Measurements from ENCODE around the gene HOXA5. TPM values are rescaled to one million over a fixed set of nuclear protein-coding genes. Genes with fewer than 3 reads are reported as not detected.

HOXA5 gene
- total RNA-seq, 1 donor = 10.8 TPM

DNA sequence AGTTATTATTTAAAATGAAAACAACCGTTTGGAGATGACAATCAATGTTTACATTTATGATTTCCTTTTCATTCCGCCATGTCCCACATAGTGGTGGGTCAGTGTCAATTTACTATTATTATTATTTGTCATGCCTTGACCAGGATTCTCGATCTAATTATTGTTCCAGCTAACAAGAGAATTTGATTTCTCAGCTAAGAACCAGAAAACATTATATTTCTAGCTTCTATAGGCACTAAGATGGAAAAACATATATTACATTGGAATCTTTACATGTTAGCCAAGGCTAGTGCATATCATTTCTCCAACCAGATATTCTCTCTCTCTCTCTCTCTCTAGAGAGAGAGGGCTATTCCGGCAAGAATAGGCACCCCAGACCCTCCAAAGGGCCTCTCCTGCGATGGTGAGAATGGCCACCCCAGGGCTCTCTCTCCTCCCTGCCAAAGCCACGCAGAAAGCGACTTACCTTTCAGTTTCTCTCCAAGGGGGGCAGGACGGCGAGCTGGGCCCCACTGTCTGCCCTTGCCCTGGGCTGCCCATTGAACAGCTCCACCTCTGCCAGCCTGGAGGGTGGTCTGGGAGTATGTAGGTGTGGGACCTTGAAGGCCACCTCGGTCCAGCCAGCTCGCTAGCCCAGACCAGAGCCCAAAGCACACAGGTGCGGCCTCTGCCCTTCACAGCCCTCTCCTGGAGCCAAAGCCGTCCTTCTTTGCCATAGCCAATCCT is 6.5 kb upstream of the HOXA5 start:
- H3K4me3 ChIP-seq (ENCODE audit: low read depth, low read length) = peak overlapping the region; percentile 77
- TF ChIP-seq, protein P1, sequence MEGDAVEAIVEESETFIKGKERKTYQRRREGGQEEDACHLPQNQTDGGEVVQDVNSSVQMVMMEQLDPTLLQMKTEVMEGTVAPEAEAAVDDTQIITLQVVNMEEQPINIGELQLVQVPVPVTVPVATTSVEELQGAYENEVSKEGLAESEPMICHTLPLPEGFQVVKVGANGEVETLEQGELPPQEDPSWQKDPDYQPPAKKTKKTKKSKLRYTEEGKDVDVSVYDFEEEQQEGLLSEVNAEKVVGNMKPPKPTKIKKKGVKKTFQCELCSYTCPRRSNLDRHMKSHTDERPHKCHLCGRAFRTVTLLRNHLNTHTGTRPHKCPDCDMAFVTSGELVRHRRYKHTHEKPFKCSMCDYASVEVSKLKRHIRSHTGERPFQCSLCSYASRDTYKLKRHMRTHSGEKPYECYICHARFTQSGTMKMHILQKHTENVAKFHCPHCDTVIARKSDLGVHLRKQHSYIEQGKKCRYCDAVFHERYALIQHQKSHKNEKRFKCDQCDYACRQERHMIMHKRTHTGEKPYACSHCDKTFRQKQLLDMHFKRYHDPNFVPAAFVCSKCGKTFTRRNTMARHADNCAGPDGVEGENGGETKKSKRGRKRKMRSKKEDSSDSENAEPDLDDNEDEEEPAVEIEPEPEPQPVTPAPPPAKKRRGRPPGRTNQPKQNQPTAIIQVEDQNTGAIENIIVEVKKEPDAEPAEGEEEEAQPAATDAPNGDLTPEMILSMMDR (IDR thresholded peaks at IDR 0.05; ENCODE audit: insufficient read depth, low read depth, low read length) = no peak
- no peak for DNase-seq (ENCODE audit: low read depth)

GRCh38 chr7:27148756-27149641 is 5.5 kb upstream of the HOXA5 start:
- peak overlapping the region; percentile 77 for H3K4me3 ChIP-seq (ENCODE audit: low read depth, low read length)
- peak; percentile 64 for DNase-seq (ENCODE audit: low read depth)
- TF ChIP-seq, protein P1 (IDR thresholded peaks at IDR 0.05; ENCODE audit: insufficient read depth, low read depth, low read length) = no peak

- peak overlapping the region; percentile 77 for H3K4me3 ChIP-seq (ENCODE audit: low read depth, low read length)
- TF ChIP-seq, protein P1 (IDR thresholded peaks at IDR 0.05; ENCODE audit: insufficient read depth, low read depth, low read length) = no peak
- DNase-seq (ENCODE audit: low read depth) = peak; percentile 66
Observed at GRCh38 chr7:27148031-27148755, 4.7 kb upstream of the HOXA5 start.

DNA sequence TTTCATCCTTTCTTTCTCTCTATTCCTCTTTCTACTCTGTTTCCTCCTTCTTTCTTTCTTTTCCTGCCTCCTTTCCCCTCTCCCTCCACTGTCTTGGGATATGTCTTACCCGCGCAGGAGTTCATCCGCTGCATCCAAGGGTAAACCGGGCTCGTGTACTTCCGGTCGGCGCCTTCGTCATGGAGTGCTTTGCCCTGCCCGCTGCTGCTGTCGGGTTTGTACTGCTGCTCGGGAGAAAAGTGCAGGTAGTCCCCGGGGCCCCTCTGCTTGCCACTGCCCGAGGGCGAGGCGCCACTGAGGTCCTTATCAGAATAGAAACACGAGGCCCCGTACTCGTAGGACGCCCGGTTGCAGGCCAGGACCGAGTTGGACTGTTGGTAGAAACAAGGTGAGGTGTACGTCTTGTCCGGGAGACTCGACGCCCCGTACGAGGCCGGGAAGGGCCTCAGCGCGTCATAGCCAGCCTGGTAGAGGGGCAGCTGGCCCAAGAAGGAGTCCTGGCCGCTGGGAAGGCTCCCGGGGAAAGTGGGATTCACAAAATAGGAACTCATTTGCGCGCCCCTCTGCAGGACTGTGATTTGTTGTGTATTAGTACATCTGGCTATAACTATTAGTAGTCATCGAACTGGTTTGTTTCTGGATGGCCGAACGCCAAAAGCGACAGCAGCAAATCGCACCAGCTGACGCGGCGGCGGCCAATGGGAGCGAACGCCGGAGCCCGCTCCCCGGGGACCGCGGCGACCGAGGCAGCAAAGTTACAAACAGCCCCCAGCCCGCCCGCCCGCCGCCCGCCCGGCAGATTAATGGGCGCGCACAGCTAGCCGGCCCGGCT is 3.9 kb upstream of the HOXA5 start, which contains the start of gene HOXA6:
Gene HOXA6, minus strand, starts transcription at position 576 of the 832 bp plus-strand sequence. Its CDS starts 25 bp downstream, at position 551.
- peak; percentile 61 for DNase-seq (ENCODE audit: low read depth)
- peak within 1 kb of the TSS; percentile 77 for H3K4me3 ChIP-seq (ENCODE audit: low read depth, low read length)
- TF ChIP-seq, protein P1 (IDR thresholded peaks at IDR 0.05; ENCODE audit: insufficient read depth, low read depth, low read length) = no peak

DNA sequence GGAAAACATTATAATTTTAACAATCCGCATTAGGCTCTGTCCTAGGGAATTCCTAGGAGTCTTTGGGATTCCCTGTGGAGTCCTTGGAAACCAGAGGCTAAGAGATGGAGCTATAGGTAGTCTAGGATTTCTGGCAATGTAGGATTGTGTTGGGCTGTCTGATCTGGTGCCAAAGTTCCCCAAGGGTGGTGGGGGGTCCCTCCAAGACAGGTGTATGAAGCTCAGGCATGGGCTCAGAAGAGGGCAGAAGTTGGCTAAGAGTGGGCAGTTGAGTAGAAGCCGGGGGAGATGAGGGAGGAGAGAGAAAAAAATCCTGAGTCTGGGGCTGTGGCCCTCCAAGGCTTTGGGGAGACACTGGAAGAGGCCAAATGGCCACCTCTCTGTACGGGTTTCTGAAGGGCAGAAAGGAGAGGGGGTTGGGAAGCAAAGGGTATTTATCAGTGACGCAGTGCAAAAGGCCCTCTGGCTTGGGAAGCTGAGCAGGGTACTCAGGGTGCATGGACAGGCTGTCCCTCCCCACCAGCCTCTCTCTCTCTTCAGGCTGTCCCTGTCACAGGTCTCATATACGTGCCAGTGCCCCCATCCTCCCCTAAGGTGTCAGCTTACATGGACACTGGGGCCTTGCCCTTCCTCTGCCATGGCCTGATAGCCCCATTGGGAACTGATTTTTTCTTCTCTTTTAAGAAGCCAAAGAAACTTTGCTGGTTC is 3.2 kb upstream of the HOXA5 start:
- TF ChIP-seq, protein P1 (IDR thresholded peaks at IDR 0.05; ENCODE audit: insufficient read depth, low read depth, low read length) = no peak
- DNase-seq (ENCODE audit: low read depth) = peak; percentile 49
- peak overlapping the region; percentile 77 for H3K4me3 ChIP-seq (ENCODE audit: low read depth, low read length)

All from fibroblast of villous mesenchyme (primary cell).